ENCODE measurements around the gene NNAT.

NNAT gene

DNA sequence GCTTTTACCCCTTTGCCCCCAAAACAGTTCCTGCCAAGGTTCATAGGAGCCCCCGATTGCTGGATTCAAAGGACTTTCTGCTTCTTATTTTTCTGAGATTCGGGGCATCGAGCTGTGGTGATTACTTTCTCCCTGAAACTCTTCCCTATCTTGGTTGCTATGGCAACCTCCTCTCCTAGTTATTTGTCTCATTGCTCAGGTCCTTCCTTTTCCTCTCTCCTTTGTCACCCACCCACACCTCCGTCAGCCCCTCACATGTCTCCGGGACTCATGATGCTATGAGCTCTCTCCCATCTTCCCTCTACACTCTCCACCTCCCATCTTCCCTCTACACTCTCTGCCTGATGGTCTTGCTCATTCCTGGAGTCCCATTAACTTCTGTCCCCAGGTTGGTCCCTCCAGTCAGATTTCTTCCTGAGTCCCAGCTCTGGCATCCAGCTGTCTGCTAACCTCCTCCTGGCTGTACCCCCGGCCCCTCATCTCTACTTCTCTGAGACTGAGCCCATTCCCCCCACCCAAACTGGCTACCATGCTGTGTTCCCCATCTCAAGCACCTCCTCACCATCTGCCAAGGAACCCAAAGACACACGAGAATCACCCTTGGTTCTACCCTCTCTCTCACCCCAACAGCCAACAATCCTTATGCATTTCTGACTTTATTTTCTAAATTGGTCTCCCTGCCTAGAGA lies 30.2 kb upstream of the NNAT start:
- no peaks in the 10 kb centered on the region for H3K36me3 ChIP-seq
- H3K4me3 ChIP-seq (ENCODE audit: low read depth, low read length), result no peak overlapping the region
- TF ChIP-seq, protein P1, sequence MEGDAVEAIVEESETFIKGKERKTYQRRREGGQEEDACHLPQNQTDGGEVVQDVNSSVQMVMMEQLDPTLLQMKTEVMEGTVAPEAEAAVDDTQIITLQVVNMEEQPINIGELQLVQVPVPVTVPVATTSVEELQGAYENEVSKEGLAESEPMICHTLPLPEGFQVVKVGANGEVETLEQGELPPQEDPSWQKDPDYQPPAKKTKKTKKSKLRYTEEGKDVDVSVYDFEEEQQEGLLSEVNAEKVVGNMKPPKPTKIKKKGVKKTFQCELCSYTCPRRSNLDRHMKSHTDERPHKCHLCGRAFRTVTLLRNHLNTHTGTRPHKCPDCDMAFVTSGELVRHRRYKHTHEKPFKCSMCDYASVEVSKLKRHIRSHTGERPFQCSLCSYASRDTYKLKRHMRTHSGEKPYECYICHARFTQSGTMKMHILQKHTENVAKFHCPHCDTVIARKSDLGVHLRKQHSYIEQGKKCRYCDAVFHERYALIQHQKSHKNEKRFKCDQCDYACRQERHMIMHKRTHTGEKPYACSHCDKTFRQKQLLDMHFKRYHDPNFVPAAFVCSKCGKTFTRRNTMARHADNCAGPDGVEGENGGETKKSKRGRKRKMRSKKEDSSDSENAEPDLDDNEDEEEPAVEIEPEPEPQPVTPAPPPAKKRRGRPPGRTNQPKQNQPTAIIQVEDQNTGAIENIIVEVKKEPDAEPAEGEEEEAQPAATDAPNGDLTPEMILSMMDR (IDR thresholded peaks at IDR 0.05; ENCODE audit: low read depth, low read length), result no peak
- DNase-seq, result no peak
- no peaks in the 10 kb centered on the region for H3K9me3 ChIP-seq (ENCODE audit: severe bottlenecking)
- no peaks in the 10 kb centered on the region for H3K27me3 ChIP-seq (ENCODE audit: insufficient read depth, low read depth, severe bottlenecking)
- H3K27ac ChIP-seq, result no peak overlapping the region

DNA sequence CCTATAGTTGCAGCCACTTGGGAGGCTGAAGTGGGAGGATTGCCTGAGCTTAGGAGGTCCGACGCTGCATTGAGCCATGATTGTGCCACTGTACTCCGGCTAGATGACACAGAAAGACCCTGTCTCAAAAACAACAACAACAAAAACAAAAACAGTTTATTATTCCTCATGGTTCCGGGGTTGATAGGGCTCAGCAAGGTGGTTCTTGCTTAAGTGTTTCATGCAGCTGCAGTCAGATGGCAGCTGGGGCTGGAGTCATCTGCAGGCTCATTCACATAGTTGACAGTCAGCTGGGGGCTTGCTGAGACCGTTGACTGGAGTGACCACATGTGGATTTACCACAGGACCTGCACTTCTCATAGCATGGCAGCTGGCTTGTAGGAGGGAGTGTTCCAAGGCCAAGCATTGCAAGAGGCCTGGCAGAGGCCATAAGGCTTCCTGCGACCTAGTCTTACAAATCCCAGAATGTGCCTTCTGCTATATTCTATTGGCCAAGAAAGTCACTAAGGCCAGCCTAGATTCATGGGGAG lies 28.9 kb upstream of the NNAT start:
- Histone ChIP-seq H3K4me3 (ENCODE audit: low read depth, low read length) (no peak overlapping the region), H3K9me3 (ENCODE audit: severe bottlenecking) (no peaks in the 10 kb centered on the region), H3K27me3 (ENCODE audit: insufficient read depth, low read depth, severe bottlenecking) (no peaks in the 10 kb centered on the region), H3K27ac (no peak overlapping the region), H3K36me3 (no peaks in the 10 kb centered on the region)
- TF ChIP-seq, protein P1 (IDR thresholded peaks at IDR 0.05; ENCODE audit: low read depth, low read length), result no peak
- no peak for DNase-seq

DNA sequence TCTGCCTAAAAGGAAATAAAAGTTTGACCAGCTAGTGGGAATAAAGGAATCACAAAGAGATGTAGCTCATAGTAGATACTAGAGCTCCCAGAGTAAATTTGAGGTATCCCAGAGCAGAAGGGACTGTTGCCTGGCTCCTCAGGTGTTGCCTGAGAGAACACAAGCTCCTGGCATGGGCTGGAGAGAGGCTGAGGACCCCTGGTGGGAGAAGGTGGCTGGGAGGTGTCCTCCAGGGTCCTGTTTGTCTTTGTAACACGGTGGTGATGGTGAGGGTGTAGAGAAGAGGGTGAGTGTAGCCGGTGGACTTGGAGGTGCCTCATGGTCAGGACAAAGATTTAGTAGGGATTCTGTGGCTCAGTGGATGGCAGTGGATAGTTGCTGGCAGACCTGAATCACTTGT lies 28.1 kb upstream of the NNAT start:
- Histone ChIP-seq H3K27ac (no peak overlapping the region), H3K36me3 (no peaks in the 10 kb centered on the region), H3K27me3 (ENCODE audit: insufficient read depth, low read depth, severe bottlenecking) (no peaks in the 10 kb centered on the region), H3K4me3 (ENCODE audit: low read depth, low read length) (no peak overlapping the region), H3K9me3 (ENCODE audit: severe bottlenecking) (no peaks in the 10 kb centered on the region)
- no peak for DNase-seq
- TF ChIP-seq, protein P1 (IDR thresholded peaks at IDR 0.05; ENCODE audit: low read depth, low read length), result no peak

DNA sequence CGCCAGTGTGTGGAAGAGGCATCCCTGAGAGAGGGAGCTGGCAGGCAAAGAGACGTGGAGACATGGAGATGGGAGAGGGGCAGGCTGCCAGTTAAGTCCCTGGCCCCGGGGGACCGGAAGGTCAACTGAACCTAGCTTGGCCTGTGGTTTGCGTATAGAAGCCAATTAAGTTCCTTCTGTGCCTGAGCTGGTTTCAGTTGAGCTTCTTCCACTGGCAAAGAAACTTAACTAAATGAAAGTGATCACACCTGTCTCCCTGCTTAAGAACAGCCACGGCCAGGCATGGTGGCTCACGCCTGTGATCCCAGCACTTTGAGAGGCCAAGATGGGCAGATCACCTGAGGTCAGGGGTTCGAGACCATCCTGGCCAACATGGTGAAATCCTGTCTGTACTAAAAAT lies 26.7 kb upstream of the NNAT start:
- Histone ChIP-seq H3K27ac (no peak overlapping the region), H3K4me3 (ENCODE audit: low read depth, low read length) (no peak overlapping the region), H3K36me3 (no peaks in the 10 kb centered on the region), H3K27me3 (ENCODE audit: insufficient read depth, low read depth, severe bottlenecking) (no peaks in the 10 kb centered on the region), H3K9me3 (ENCODE audit: severe bottlenecking) (no peaks in the 10 kb centered on the region)
- no peak for DNase-seq
- TF ChIP-seq, protein P1 (IDR thresholded peaks at IDR 0.05; ENCODE audit: low read depth, low read length), result no peak

DNA sequence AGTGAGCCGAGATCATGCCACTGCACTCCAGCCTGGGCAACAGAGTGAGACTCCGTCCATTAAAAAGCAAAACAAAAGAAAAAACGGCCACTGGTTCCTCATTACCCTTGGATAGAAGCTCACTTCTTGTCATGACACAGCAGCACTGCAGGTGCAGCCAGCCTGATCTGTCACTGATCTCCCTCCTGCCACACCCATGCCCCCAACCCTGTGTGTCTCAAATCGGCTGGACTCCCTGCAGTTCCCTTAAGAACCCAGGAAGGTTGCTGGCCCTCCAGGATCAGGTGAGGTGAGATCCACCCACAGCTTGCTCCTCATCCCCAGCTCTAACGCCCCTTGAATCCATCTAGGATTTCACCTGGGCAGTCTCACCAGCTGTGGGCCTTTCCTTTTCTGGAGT lies 26.3 kb upstream of the NNAT start:
- H3K36me3 ChIP-seq, result no peaks in the 10 kb centered on the region
- TF ChIP-seq, protein P1 (IDR thresholded peaks at IDR 0.05; ENCODE audit: low read depth, low read length), result no peak
- H3K27me3 ChIP-seq (ENCODE audit: insufficient read depth, low read depth, severe bottlenecking), result no peaks in the 10 kb centered on the region
- H3K27ac ChIP-seq, result 0 out of 2 replicates have a peak overlapping the region, but pooled peaks have one; percentile 21
- H3K9me3 ChIP-seq (ENCODE audit: severe bottlenecking), result no peaks in the 10 kb centered on the region
- no peak overlapping the region for H3K4me3 ChIP-seq (ENCODE audit: low read depth, low read length)
- DNase-seq, result peak; percentile 71

Measured in WERI-Rb-1 (cell line).